Heart left ventricle (tissue), 13 donors: ENCODE measurements around the gene NAALAD2.

Experiments
- CTCF ChIP-seq, 12 donors: fragments of 200-600 bp; sonication (generic) in 4 of 12; IDR thresholded peaks; one replicate each; pipeline versions ENCODE4 v1.5.0 to v1.8.0; 2018 to 2022; ENCODE audit warnings: antibody characterized with exemption in 12 of 12, mild to moderate bottlenecking in 5 of 12
- POLR2A ChIP-seq, 2 donors: fragments of 450-650 bp; IDR thresholded peaks; one replicate each; pipeline ENCODE4 v1.6.1; 2017; ENCODE audit warnings: antibody characterized with exemption in 2 of 2, mild to moderate bottlenecking in 2 of 2, moderate library complexity in 2 of 2
- donor health status: ischemic (EF 13 %, LVEDD 7.1; RV severe dilation, severe dysfunction).
- donor health status: DM: no; HTN: yes; CAD: no.
- donor health status: DM: no; HTN: no; CAD: no.
- donor health status: ischemic (EF 25% LVEDD 6.9; RV normal size, moderate dysfunction).
- donor health status: ischemic (EF 25% LVEDD 5.7; RV mildly dilated, moderate dysfunction).
- donor health status: ischemic (EF 35%, LVEDD 5.7; RV mildly dilated, moderate dysfunction).
- donor health status: nonischemic (EF 11% LVEDD 7.7; RV severe dilation, severe dysfunction).
- donor health status: DM: yes; HTN: yes; CAD: no.
- donor health status: PGD.
- donor health status: ischemic (EF 29% LVEDD 5.4; RV normal size, mild dysfunction).
- donor health status: nonischemic (EF 23%, LVEDD 6.1; RV moderate dilation, normal function).

- TF ChIP-seq POLR2A (IDR thresholded peaks at IDR 0.05) (no peak), CTCF (IDR thresholded peaks at IDR 0.05) (no peak)
Observed at GRCh38 chr11:90237004-90237403, 102.5 kb downstream of the NAALAD2 start.
